GM19043 (cell line): ENCODE measurements around the gene ATXN1L.
"Not testable (repeated sequence)": the region's sequence is repeated elsewhere in the genome, so short reads cannot be mapped to it uniquely, and the experiment has no call there.

Source experiments
- ATAC-seq: cut with Tn5 transposase; IDR thresholded peaks from one replicate; pipeline ENCODE4 v1.9.1; 2021; ENCODE audit warnings: low read depth; ENCODE audit not compliant: unreplicated experiment

The ATXN1L gene

GRCh38 chr16:71845639-71846430 is at the start of gene ATXN1L:
ATXN1L (plus strand) TSS chr16:71845976; CDS start chr16:71849741, 3,765 bp downstream.
- peak; percentile 65 for ATAC-seq

- no peak for ATAC-seq
Observed at GRCh38 chr16:71796501-71797097, 49.2 kb upstream of the ATXN1L start.

DNA sequence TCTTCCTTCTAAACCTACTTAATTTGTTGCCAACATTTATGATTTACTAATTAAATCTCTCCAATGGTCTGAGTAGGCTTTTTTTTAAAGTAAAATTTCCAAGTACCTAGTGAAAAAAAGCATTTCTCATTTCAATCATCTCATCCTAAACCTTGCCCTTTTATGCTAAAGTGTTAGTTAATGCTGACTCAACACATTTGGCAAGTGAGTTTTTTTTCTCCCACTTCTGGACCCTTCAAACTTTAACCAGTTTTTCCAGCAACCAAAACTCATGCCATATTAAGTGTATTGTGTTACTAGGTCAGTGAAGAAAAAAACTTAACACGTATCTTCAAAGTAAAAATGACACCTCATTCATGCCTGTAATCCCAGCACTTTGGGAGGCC is 42.5 kb upstream of the ATXN1L start:
- no peak for ATAC-seq

- ATAC-seq = peak; percentile 23
Observed at GRCh38 chr16:71807905-71808592, 37.7 kb upstream of the ATXN1L start.

- peak; percentile 65 for ATAC-seq
Observed at GRCh38 chr16:71808593-71809459, 37.0 kb upstream of the ATXN1L start, which contains the start of gene AP1G1. AP1G1 (minus strand) TSS chr16:71808834; CDS start chr16:71789479, 19,355 bp downstream.

- ATAC-seq = not testable (repeated sequence)
Observed at GRCh38 chr16:71810155-71810530, 35.6 kb upstream of the ATXN1L start.

DNA sequence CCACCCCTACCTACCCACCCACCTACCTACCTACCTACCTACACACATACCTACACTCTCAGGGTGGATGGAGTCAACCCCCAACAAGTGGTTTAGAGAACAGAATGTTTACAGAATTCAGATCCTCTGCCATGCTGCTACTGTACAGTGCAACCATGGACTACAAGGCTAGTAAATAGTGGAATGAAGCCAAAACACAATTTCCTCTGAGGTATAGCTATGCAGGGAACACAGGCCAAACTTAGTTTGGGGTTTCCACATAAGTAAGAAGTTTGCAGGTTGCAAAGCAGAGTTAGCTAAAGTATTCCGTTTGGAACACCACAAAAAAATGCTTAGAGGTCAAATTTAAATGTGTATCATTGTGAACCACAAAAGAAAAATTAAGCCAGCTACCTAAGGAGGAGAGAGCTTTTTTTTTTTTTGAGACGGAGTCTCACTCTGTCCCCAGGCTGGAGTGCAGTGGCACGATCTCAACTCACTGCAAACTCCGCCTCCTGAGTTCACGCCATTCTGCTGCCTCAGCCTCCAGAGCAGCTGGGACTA is 34.4 kb upstream of the ATXN1L start:
- no peak for ATAC-seq

DNA sequence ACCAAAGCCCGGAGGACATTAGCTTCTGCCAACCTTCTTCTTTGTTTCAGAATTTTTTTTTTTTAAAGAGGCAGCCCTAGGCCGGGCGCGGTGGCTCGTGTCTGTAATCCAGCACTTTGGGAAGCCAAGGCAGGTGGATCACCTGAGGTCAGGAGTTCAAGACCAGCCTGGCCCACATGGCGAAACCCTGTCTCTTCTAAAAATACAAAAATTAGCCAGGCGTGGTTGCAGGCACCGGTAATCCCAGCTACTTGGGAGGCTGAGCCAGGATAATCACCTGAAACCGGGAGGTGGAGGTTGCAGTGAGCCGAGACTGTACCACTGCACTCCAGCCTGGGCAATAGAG is 28.6 kb upstream of the ATXN1L start:
- not testable (repeated sequence) for ATAC-seq

GRCh38 chr16:71826533-71827017 is 19.2 kb upstream of the ATXN1L start:
- ATAC-seq = no peak

DNA sequence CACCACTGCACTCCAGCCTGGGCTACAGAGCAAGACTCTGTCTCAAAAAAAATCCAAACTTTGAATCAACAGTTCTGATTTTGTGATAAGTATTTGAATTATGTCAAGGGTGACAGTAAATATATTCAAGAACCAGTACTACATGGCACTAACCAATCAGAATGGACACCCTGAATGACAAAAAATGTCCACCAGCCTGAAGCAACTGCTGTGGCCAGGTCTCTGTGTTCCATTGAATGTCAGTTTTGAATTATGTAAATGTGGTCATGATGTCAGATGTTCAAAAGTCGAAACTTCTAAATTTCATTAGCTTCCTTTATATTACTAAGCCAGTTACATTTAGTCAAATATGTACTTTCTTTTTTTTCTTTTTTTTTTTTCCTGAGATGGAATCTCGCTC is 15.4 kb upstream of the ATXN1L start:
- no peak for ATAC-seq

DNA sequence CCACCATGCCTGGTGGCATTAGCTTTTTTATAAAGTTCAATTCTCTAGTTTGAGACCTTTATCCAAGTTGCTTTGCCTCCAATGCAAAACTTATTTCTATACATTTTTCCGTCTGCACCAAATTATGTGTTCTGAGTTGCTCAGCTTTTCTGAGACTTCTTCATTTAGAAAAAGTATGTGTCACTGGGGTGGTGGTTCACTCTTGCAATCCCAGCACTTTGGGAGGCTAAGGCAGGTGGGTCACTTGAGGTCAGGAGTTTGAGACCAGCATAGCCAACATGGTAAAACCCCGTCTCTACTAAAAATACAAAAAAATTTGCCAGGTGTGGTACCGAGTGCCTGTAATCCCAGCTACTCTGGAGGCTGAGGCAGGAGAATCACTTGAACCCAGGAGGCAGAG is 14.1 kb upstream of the ATXN1L start:
- ATAC-seq = not testable (repeated sequence)

GRCh38 chr16:71832112-71832511 is 13.7 kb upstream of the ATXN1L start:
- ATAC-seq = not testable (repeated sequence)

DNA sequence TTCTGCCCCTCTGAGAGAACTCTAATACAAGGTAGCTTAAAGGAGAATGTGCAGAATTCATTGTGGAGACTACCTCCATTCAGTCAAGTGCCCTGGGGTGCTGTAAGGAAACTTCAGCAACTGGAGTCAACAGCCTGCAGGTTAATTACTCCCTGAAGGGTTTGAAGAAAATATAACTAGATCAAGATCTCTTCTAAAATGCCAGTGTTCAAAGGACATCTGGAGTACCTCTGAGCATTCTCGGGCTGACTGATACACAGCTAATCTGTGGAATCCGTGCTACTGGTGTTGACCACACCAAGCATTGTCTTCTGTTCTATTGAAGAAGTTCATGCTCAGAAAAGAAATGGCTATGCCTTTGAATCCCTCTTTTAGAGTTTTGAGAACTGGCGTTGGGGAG is 11.5 kb upstream of the ATXN1L start:
- no peak for ATAC-seq

DNA sequence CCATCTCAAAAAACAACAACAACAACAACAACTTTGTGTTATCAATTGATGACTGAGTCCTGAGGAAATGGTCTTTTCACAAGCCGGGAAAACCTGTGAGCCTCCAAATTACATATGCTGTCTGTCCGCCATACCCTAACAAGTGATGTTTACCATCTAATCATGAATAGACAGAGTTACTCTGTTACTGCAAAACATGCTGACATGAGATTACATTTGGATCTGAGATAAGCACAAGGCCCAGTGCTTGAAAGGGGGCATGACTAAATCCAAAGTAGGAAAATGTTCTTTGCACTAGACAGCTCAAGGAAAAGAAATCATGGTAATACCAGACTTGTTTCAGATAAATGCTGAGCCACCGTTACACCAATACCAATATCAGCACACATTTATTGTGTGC is 8.6 kb upstream of the ATXN1L start:
- no peak for ATAC-seq

DNA sequence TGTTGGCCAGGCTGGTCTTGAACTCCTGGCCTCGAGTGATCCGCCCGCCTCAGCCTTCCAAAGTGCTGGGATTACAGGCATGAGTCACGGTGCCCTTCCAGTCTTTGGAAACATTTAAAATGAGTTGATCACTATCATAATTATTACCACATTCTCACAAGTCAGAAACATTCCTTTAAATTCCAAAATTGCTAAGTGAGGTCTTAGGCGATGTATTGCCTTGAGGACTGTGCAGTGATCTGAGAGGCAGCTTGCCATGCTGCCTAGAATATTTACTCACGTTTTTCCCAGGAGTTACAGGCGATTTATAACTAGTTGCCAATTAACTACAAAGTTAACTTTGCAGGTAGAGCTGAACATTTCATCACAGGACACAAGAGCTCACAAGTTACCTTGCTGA is 5.7 kb upstream of the ATXN1L start:
- no peak for ATAC-seq

- ATAC-seq = no peak
Observed at GRCh38 chr16:71843572-71843971, 2.2 kb upstream of the ATXN1L start.

GRCh38 chr16:71846431-71846830 is 655 bp downstream of the ATXN1L start:
- no peak for ATAC-seq

- no peak for ATAC-seq
Observed at GRCh38 chr16:71847096-71847495, 1.3 kb downstream of the ATXN1L start.

- no peak for ATAC-seq
Observed at GRCh38 chr16:71848622-71849021, 2.8 kb downstream of the ATXN1L start.

GRCh38 chr16:71851746-71852145 is 6.0 kb downstream of the ATXN1L start:
- ATAC-seq = no peak
